Natural killer cell (primary cell): Measurements from ENCODE around the gene SPHK2. TPM values are rescaled to one million over a fixed set of nuclear protein-coding genes. Genes with fewer than 3 reads are reported as not detected.

Source experiments
- ATAC-seq, 3 donors: fragments of 150-1000 bp in 2 of 3; fragments of 200-7000 bp in 1 of 3; cut with Tn5 transposase; 1 replicate in 1 of 3; 2 replicates in 2 of 3; pipeline ENCODE4 v1.10.0; 2021; ENCODE audit warnings: mild to moderate bottlenecking in 2 of 3, moderate library complexity in 2 of 3
- DNase-seq, 2 donors: peaks; one replicate each; pipeline versions ENCODE4 v3.0.0 to v3.0.0-alpha.2; 2013 to 2021; ENCODE audit warnings: mixed read lengths in 1 of 2
- H3K27ac ChIP-seq: one replicate; pipeline ENCODE4 v1.5.1; 2013; ENCODE audit warnings: mild to moderate bottlenecking, low read length
- H3K27me3 ChIP-seq: one replicate; pipeline ENCODE4 v1.6.1; 2013; ENCODE audit warnings: low read length; ENCODE audit not compliant: control insufficient read depth, insufficient read depth
- H3K36me3 ChIP-seq: one replicate; pipeline ENCODE4 v1.6.1; 2013; ENCODE audit warnings: low read length; ENCODE audit not compliant: control insufficient read depth, insufficient read depth
- H3K4me1 ChIP-seq: one replicate; pipeline ENCODE4 v1.6.1; 2013; ENCODE audit warnings: low read length; ENCODE audit not compliant: control insufficient read depth, insufficient read depth
- H3K4me3 ChIP-seq: one replicate; pipeline ENCODE4 v1.5.1; 2013; ENCODE audit warnings: low read length
- H3K9me3 ChIP-seq: one replicate; pipeline ENCODE4 v1.6.1; 2013; ENCODE audit warnings: low read length; ENCODE audit not compliant: control insufficient read depth, insufficient read depth
- H3K27ac Mint-ChIP-seq, 2 donors: one replicate each; pipeline ENCODE4 v1.8.0; 2022; ENCODE audit warnings: mild to moderate bottlenecking in 2 of 2, mixed read lengths in 2 of 2, moderate library complexity in 1 of 2
- H3K27me3 Mint-ChIP-seq, 2 donors: one replicate each; pipeline ENCODE4 v1.8.0; 2022; ENCODE audit warnings: low read depth in 2 of 2, mixed read lengths in 2 of 2
- H3K36me3 Mint-ChIP-seq: one replicate; pipeline ENCODE4 v1.8.0; 2022; ENCODE audit warnings: mixed read lengths
- H3K4me1 Mint-ChIP-seq, 2 donors: one replicate each; pipeline ENCODE4 v1.8.0; 2022; ENCODE audit warnings: mixed read lengths in 2 of 2
- H3K4me3 Mint-ChIP-seq: one replicate; pipeline ENCODE4 v1.8.0; 2022; ENCODE audit warnings: mild to moderate bottlenecking, moderate library complexity, mixed read lengths
- H3K9me3 Mint-ChIP-seq, 2 donors: one replicate each; pipeline ENCODE4 v1.8.0; 2022; ENCODE audit warnings: mixed read lengths in 2 of 2
- WGBS: methylation state at CpG from one replicate; pipeline ENCODE4 v1.1.7; 2013; ENCODE audit warnings: missing lambda C conversion rate; ENCODE audit not compliant: insufficient coverage; 5-methylcytosine and 5-hydroxymethylcytosine counted together
- intact Hi-C: fragments of 100-400 bp; cut with micrococcal nuclease; formaldehyde crosslinking; loops from one replicate; pipeline ENCODE4 v1.14.2; 2022
- total RNA-seq, 4 donors: library from RNA; stranded (reverse); fragments of 120-200 nt in 1 of 4; gene quantifications; one replicate each; pipeline versions ENCODE4 v1.2.3 to v1.2.4, GENCODE V29; 2013 to 2022
- TF ChIP-seq, protein P1 (sequence below): fragments of 200-600 bp; IDR thresholded peaks from one replicate; pipeline ENCODE4 v1.8.0; 2022; ENCODE audit warnings: antibody characterized with exemption

The SPHK2 gene
- total RNA-seq, 3 donors from 2014 or later (not counting 1 experiment from before 2014, with no cell fraction given): 18.6 to 28.3 (median 23.2) TPM

DNA sequence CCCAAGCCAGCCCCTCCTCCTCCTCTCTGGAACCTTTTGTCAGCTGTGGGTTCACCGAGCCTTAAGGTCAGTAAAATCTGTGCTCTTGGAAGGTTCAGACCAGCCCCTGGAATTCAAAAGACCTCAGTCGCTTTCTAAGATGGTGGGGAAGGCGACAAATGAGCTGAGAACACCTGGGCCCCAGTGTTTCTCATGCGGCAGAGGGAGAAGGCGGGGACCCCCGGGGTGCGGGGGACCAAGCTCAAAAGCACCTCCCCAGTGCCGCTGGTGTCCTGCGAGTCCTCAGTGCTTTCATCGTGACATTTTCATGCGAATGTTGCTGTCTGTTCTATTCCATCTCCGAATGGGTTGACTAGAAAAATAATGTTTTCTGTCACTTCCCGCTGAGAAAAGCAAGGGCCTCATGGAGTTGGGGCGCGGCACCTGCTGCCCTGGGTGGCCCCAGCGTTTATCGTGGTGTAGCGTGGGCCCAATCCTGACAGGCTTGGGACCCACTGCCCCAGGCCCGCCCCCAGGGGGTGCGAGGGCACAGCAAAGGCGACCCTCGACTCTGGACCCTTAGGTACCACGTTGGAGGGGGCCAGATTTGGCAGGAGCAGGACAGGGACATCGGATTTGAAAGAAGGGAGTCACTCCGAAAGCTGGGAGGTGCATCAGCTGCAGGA, 54.3 kb downstream of the SPHK2 start:
- Histone ChIP-seq H3K36me3 (no peaks in the 10 kb centered on the region), H3K4me1 (peaks cover 8% of the 10 kb centered on the region), H3K9me3 (no peaks in the 10 kb centered on the region), H3K4me3 (no peak overlapping the region), H3K27ac (no peak overlapping the region), H3K27me3 (no peaks in the 10 kb centered on the region)
- ATAC-seq (no peak), DNase-seq (no peak)
- Mint-ChIP-seq H3K4me1 (peaks cover 7 to 15% of the 10 kb centered on the region in 2 donors), H3K36me3 (no peaks in the 10 kb centered on the region), H3K27me3 (peaks cover 0 to 3% of the 10 kb centered on the region in 2 donors), H3K4me3 (no peak overlapping the region), H3K9me3 (peaks cover 5 to 9% of the 10 kb centered on the region in 2 donors), H3K27ac (no peak overlapping the region)
- WGBS: 84% methylated on average over 25 of the region's 25 CpGs
- intact Hi-C loops: no loop called here
- TF ChIP-seq, protein P1, sequence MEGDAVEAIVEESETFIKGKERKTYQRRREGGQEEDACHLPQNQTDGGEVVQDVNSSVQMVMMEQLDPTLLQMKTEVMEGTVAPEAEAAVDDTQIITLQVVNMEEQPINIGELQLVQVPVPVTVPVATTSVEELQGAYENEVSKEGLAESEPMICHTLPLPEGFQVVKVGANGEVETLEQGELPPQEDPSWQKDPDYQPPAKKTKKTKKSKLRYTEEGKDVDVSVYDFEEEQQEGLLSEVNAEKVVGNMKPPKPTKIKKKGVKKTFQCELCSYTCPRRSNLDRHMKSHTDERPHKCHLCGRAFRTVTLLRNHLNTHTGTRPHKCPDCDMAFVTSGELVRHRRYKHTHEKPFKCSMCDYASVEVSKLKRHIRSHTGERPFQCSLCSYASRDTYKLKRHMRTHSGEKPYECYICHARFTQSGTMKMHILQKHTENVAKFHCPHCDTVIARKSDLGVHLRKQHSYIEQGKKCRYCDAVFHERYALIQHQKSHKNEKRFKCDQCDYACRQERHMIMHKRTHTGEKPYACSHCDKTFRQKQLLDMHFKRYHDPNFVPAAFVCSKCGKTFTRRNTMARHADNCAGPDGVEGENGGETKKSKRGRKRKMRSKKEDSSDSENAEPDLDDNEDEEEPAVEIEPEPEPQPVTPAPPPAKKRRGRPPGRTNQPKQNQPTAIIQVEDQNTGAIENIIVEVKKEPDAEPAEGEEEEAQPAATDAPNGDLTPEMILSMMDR: no peak

DNA sequence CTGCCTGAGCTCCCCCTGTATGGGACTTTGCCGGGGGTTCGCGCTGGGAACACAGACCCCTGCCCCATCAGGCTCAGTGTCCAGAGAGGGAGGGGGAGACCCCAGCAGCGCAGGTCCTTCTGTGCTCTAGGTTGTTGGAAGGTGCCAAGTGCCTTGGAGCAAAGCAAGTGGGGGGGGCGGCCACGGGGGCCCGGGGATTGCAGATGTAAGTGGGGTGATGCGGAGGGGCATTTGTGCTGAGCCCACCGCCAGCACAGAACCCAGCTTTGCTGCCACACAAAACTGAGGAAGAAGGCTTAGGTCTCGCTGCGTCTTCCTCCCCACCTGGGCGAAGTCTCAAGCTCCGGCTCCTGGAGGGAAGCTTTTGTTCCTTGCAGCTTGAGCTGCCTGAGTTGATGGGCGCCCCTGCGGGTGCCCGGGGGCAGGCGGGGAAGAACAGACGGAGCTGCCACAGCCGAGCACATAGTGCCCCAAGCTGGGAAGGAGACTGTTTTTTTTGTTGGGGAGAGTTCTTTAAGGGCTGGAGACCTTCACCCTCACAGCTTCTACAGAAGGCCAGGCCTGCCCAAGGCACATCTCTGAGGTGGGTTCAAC, 55.0 kb downstream of the SPHK2 start:
- peaks cover 0 to 3% of the 10 kb centered on the region in 2 donors for H3K27me3 Mint-ChIP-seq
- no peaks in the 10 kb centered on the region for H3K36me3 ChIP-seq
- no peak overlapping the region for H3K27ac ChIP-seq
- peaks cover 7 to 15% of the 10 kb centered on the region in 2 donors for H3K4me1 Mint-ChIP-seq
- peaks cover 8% of the 10 kb centered on the region for H3K4me1 ChIP-seq
- H3K27ac Mint-ChIP-seq: no peak overlapping the region
- ATAC-seq (no peak), DNase-seq (no peak)
- 93% methylated on average over 18 of the region's 19 CpGs for WGBS
- no peaks in the 10 kb centered on the region for H3K36me3 Mint-ChIP-seq
- TF ChIP-seq, protein P1: no peak
- no peak overlapping the region for H3K4me3 Mint-ChIP-seq
- H3K4me3 ChIP-seq: no peak overlapping the region
- no peaks in the 10 kb centered on the region for H3K9me3 ChIP-seq
- intact Hi-C loops: no loop called here
- peaks cover 5% of the 10 kb centered on the region in 2 donors for H3K9me3 Mint-ChIP-seq
- H3K27me3 ChIP-seq: no peaks in the 10 kb centered on the region

DNA sequence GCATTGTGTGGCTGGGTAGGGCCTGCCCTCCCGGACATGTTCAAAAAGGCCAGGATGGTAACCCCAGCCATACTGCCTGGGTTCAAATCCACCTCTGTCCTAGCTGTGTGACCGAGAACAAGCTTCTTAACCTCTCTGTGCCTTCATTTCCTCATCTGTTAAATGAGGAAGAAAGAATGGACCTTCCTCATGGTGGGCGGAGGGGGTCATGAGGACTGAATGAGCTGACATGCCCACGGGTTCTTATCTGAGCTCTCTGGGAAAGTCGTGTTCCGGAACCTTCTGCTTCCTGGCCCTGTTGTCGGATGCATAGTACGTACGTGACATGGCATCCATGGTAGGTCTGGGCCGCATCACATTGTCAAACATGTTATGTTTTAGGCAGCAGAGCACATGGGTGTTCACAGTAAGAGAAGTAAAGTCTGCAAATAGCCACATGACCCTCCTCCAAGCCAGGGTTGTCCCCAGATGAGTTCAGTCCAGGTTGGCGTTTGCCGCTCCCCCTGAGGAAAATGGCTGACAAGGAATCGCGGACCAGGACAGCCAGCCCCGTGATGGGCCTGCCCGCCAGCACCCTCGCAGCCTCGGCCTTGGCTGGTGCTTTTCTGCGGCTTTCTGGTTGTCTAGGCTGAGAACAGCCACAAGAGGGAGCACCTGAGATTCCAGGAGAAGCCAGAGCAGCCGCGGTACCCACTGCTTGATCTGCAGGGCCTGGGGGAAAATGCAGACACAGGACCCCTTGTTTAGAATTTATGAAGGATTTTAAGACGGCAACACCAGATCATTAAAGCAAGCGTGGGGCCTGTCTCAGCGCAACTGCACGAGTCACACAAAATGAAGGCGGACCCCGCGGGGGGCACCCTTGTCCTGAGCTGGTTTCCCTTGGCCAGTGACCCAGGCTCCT, 55.9 kb downstream of the SPHK2 start:
- Histone ChIP-seq H3K4me3 (no peak overlapping the region), H3K27me3 (no peaks in the 10 kb centered on the region), H3K9me3 (no peaks in the 10 kb centered on the region), H3K27ac (no peak overlapping the region), H3K36me3 (no peaks in the 10 kb centered on the region), H3K4me1 (peaks cover 8% of the 10 kb centered on the region)
- Mint-ChIP-seq H3K27me3 (peaks cover 0 to 3% of the 10 kb centered on the region in 2 donors), H3K27ac (peak overlapping the region in 1 of 2 donors; percentile 52), H3K4me1 (peaks cover 7 to 8% of the 10 kb centered on the region in 2 donors), H3K9me3 (no peaks in the 10 kb centered on the region), H3K36me3 (no peaks in the 10 kb centered on the region), H3K4me3 (no peak overlapping the region)
- intact Hi-C loops: loop anchor here (1.0 to 5.0 kb wide), 2 partner anchors 29 to 38 kb away; partner anchors contain the start of genes CA11 and DBP
- TF ChIP-seq, protein P1: peak; percentile 74
- 43% methylated on average over 28 of the region's 28 CpGs for WGBS
- DNase-seq: peak; percentile 59 to 91
- peak; percentile 74 to 98 (median 98) for ATAC-seq
